ENCODE data around the gene C2orf92. TPM values are rescaled to one million over a fixed set of nuclear protein-coding genes. Genes with fewer than 3 reads are reported as not detected.

C2orf92 gene
- total RNA-seq, 2 experiments from 2014 or later = 7.4 to 8.9 TPM

- Mint-ChIP-seq H3K36me3 (ENCODE audit: low read depth) (peaks cover 60% of the 10 kb centered on the region), H3K27me3 (no peaks in the 10 kb centered on the region), H3K4me3 (no peak overlapping the region), H3K27ac (no peak overlapping the region), H3K4me1 (peaks cover 8% of the 10 kb centered on the region), H3K9me3 (ENCODE audit: low read depth) (no peaks in the 10 kb centered on the region)
- intact Hi-C loops (cut with DNase I, micrococcal nuclease) = no loop called here
- ChIA-PET POLR2A (no interaction called here), CTCF (interaction anchor here (1.1 kb wide), 1 partner anchor 9 kb away, joined by 6 read pairs; no protein-coding TSS in a partner anchor)
- DNase-seq = no peak
- ATAC-seq = no peak
These were observed 16.0 kb upstream of the C2orf92 start for GRCh38 chr2:97653473-97653872.

- intact Hi-C loops (cut with DNase I, micrococcal nuclease) = no loop called here
- ATAC-seq (no peak), DNase-seq (no peak)
- Mint-ChIP-seq H3K36me3 (ENCODE audit: low read depth) (peaks cover 60% of the 10 kb centered on the region), H3K27me3 (no peaks in the 10 kb centered on the region), H3K4me1 (peaks cover 8% of the 10 kb centered on the region), H3K27ac (no peak overlapping the region), H3K4me3 (no peak overlapping the region), H3K9me3 (ENCODE audit: low read depth) (no peaks in the 10 kb centered on the region)
- ChIA-PET POLR2A (no interaction called here), CTCF (interaction anchor here (1.1 to 4.1 kb wide), 3 partner anchors 8 to 45 kb away, joined by 6 to 18 read pairs (median 7); partner anchors contain the start of gene COX5B)
These were observed 15.6 kb upstream of the C2orf92 start for GRCh38 chr2:97653874-97654273.

- intact Hi-C loops (cut with DNase I, micrococcal nuclease) = no loop called here
- DNase-seq (no peak), ATAC-seq (peak; percentile 35)
- Mint-ChIP-seq H3K27me3 (no peaks in the 10 kb centered on the region), H3K4me1 (peaks cover 8% of the 10 kb centered on the region), H3K4me3 (no peak overlapping the region), H3K27ac (peak overlapping the region; percentile 27), H3K9me3 (ENCODE audit: low read depth) (no peaks in the 10 kb centered on the region), H3K36me3 (ENCODE audit: low read depth) (peaks cover 59% of the 10 kb centered on the region)
- ChIA-PET CTCF (interaction anchor here (1.1 to 4.1 kb wide), 3 partner anchors 8 to 45 kb away, joined by 6 to 18 read pairs (median 7); partner anchors contain the start of gene COX5B), POLR2A (no interaction called here)
These were observed 15.2 kb upstream of the C2orf92 start for GRCh38 chr2:97654309-97654708.

- Mint-ChIP-seq H3K4me1 (peaks cover 8% of the 10 kb centered on the region), H3K27me3 (no peaks in the 10 kb centered on the region), H3K36me3 (ENCODE audit: low read depth) (peaks cover 56% of the 10 kb centered on the region), H3K9me3 (ENCODE audit: low read depth) (no peaks in the 10 kb centered on the region), H3K27ac (no peak overlapping the region), H3K4me3 (no peak overlapping the region)
- ChIA-PET POLR2A (no interaction called here), CTCF (interaction anchor here (1.2 to 4.1 kb wide), 2 partner anchors 9 to 44 kb away, joined by 7 to 18 read pairs; partner anchors contain the start of gene COX5B)
- intact Hi-C loops (cut with DNase I, micrococcal nuclease) = no loop called here
- DNase-seq = no peak
- peak; percentile 21 for ATAC-seq
These were observed 14.7 kb upstream of the C2orf92 start for GRCh38 chr2:97654791-97655190.

- no peak overlapping the region for H3K4me3 Mint-ChIP-seq
These were observed 13.3 kb upstream of the C2orf92 start for GRCh38 chr2:97656129-97656755.

GRCh38 chr2:97656905-97657587 is 12.5 kb upstream of the C2orf92 start:
- ATAC-seq = no peak
- no peak for DNase-seq
- ChIA-PET CTCF (interaction anchor here (4.1 kb wide), 1 partner anchor 42 kb away, joined by 18 read pairs; no protein-coding TSS in a partner anchor), POLR2A (interaction anchor here (1.4 kb wide), 1 partner anchor 11 kb away, joined by 6 read pairs; the partner anchor contains the start of gene COX5B)
- Mint-ChIP-seq H3K36me3 (ENCODE audit: low read depth) (peaks cover 65% of the 10 kb centered on the region), H3K27me3 (no peaks in the 10 kb centered on the region), H3K9me3 (ENCODE audit: low read depth) (no peaks in the 10 kb centered on the region), H3K4me3 (no peak overlapping the region), H3K4me1 (peaks cover 29% of the 10 kb centered on the region), H3K27ac (no peak overlapping the region)
- intact Hi-C loops (cut with DNase I, micrococcal nuclease) = loop anchor here in 1 of 2 experiments (1.0 kb wide), 1 partner anchor 9 kb away; no protein-coding TSS in a partner anchor

More at GRCh38 chr2:97656129-97656755, 13.3 kb upstream of the C2orf92 start:
- Mint-ChIP-seq H3K36me3 (ENCODE audit: low read depth) (peaks cover 57% of the 10 kb centered on the region), H3K4me1 (peaks cover 21% of the 10 kb centered on the region), H3K27me3 (no peaks in the 10 kb centered on the region), H3K9me3 (ENCODE audit: low read depth) (no peaks in the 10 kb centered on the region), H3K27ac (no peak overlapping the region)
- no peak for ATAC-seq
- ChIA-PET POLR2A (interaction anchor here (0.8 kb wide), 1 partner anchor 10 kb away, joined by 3 read pairs; the partner anchor contains the start of gene COX5B), CTCF (interaction anchor here (4.1 kb wide), 1 partner anchor 43 kb away, joined by 18 read pairs; no protein-coding TSS in a partner anchor)
- intact Hi-C loops (cut with DNase I, micrococcal nuclease) = no loop called here
- DNase-seq = no peak

GRCh38 chr2:97657986-97658690 is 11.4 kb upstream of the C2orf92 start:
- DNase-seq (no peak), ATAC-seq (no peak)
- H3K4me3 Mint-ChIP-seq = no peak overlapping the region
- intact Hi-C loops (cut with DNase I, micrococcal nuclease) = loop anchor here in 1 of 2 experiments (1.0 kb wide), 1 partner anchor 10 kb away; no protein-coding TSS in a partner anchor
- no peaks in the 10 kb centered on the region for H3K27me3 Mint-ChIP-seq
- peaks cover 37% of the 10 kb centered on the region for H3K4me1 Mint-ChIP-seq
- ChIA-PET POLR2A (interaction anchor here (1.4 kb wide), 1 partner anchor 12 kb away, joined by 6 read pairs; the partner anchor contains the start of gene COX5B), CTCF (interaction anchor here (4.1 kb wide), 1 partner anchor 41 kb away, joined by 18 read pairs; no protein-coding TSS in a partner anchor)
- no peak overlapping the region for H3K27ac Mint-ChIP-seq
- peaks cover 65% of the 10 kb centered on the region for H3K36me3 Mint-ChIP-seq (ENCODE audit: low read depth)
- H3K9me3 Mint-ChIP-seq (ENCODE audit: low read depth) = no peaks in the 10 kb centered on the region

GRCh38 chr2:97658691-97659157 is 10.8 kb upstream of the C2orf92 start:
- DNase-seq (no peak), ATAC-seq (no peak)
- Mint-ChIP-seq H3K4me3 (no peak overlapping the region), H3K27me3 (no peaks in the 10 kb centered on the region), H3K4me1 (peaks cover 37% of the 10 kb centered on the region), H3K9me3 (ENCODE audit: low read depth) (no peaks in the 10 kb centered on the region), H3K27ac (no peak overlapping the region), H3K36me3 (ENCODE audit: low read depth) (peaks cover 61% of the 10 kb centered on the region)
- ChIA-PET CTCF (no interaction called here), POLR2A (interaction anchor here (4.6 kb wide), 1 partner anchor 10 kb away, joined by 96 read pairs; the partner anchor contains the start of gene COX5B)
- intact Hi-C loops (cut with DNase I, micrococcal nuclease) = no loop called here

GRCh38 chr2:97659256-97660043 is 10.1 kb upstream of the C2orf92 start:
- intact Hi-C loops (cut with DNase I, micrococcal nuclease) = loop anchor here (5.0 to 10.0 kb wide), 10 partner anchors 53 to 1512 kb away; partner anchors contain the start of genes ANKRD36 (in 1 of the 2), ARID5A (in 1 of the 2), CIAO1 (in 1 of the 2) and COA5 (in 1 of the 2)
- peaks cover 55% of the 10 kb centered on the region for H3K36me3 Mint-ChIP-seq (ENCODE audit: low read depth)

More at GRCh38 chr2:97659256-97660043, 10.1 kb upstream of the C2orf92 start:
- ATAC-seq (no peak), DNase-seq (no peak)
- Mint-ChIP-seq H3K4me3 (no peak overlapping the region), H3K9me3 (ENCODE audit: low read depth) (no peaks in the 10 kb centered on the region), H3K4me1 (peaks cover 33% of the 10 kb centered on the region), H3K27me3 (no peaks in the 10 kb centered on the region), H3K27ac (peak overlapping the region; percentile 55)
- POLR2A ChIA-PET = interaction anchor here (4.6 kb wide), 1 partner anchor 11 kb away, joined by 96 read pairs; the partner anchor contains the start of gene COX5B
- CTCF ChIA-PET = interaction anchor here (0.6 to 8.2 kb wide), 2 partner anchors 38 to 1406 kb away, joined by 3 to 95 read pairs; no protein-coding TSS in a partner anchor

All from activated CD4-positive, alpha-beta T cell treated with anti-CD3 and anti-CD28 coated beads for 36 hours (primary cell).